Heart left ventricle (tissue), 16 donors: ENCODE results near the gene SUSD1. TPM values are rescaled to one million over a fixed set of nuclear protein-coding genes. Genes with fewer than 3 reads are reported as not detected.
A peak's percentile ranks its signal among the peaks of the same experiment; 100 is the strongest.

Source experiments
- ATAC-seq, 4 donors: fragments of 200-7000 bp; cut with Tn5 transposase; one replicate each; pipeline ENCODE4 v1.9.1; 2020 to 2022; ENCODE audit warnings: moderate library complexity in 4 of 4, mild to moderate bottlenecking in 3 of 4, moderate number of reproducible peaks in 1 of 4
- DNase-seq, 5 donors: peaks; one replicate each; pipeline ENCODE4 v3.0.0-alpha.2; 2020
- H3K27ac ChIP-seq, 12 donors: fragments of 200-600 bp; sonication (generic) in 4 of 12; one replicate each; pipeline versions ENCODE4 v1.5.0 to v1.8.0; 2016 to 2022; ENCODE audit warnings: mild to moderate bottlenecking in 2 of 12
- H3K27me3 ChIP-seq, 9 donors: fragments of 200-600 bp; sonication (generic) in 2 of 9; one replicate each; pipeline versions ENCODE4 v1.5.1 to v1.8.0; 2016 to 2022; ENCODE audit warnings: mild to moderate bottlenecking in 3 of 9
- H3K36me3 ChIP-seq, 9 donors: fragments of 200-600 bp; sonication (generic) in 2 of 9; one replicate each; pipeline versions ENCODE4 v1.5.0 to v1.8.0; 2018 to 2022; ENCODE audit warnings: mild to moderate bottlenecking in 2 of 9
- H3K4me1 ChIP-seq, 12 donors: fragments of 200-600 bp; sonication (generic) in 4 of 12; one replicate each; pipeline versions ENCODE4 v1.5.0 to v1.8.0; 2016 to 2022; ENCODE audit warnings: mild to moderate bottlenecking in 3 of 12
- H3K4me3 ChIP-seq, 12 donors: fragments of 200-600 bp; sonication (generic) in 4 of 12; one replicate each; pipeline versions ENCODE4 v1.5.0 to v1.8.0; 2017 to 2022; ENCODE audit warnings: mild to moderate bottlenecking in 9 of 12, moderate library complexity in 4 of 12
- H3K9me3 ChIP-seq, 12 donors: fragments of 200-600 bp; sonication (generic) in 4 of 12; one replicate each; pipeline versions ENCODE4 v1.5.0 to v1.8.0; 2016 to 2022; ENCODE audit warnings: mild to moderate bottlenecking in 1 of 12
- POLR2A ChIP-seq, 2 donors: fragments of 450-650 bp; IDR thresholded peaks; one replicate each; pipeline ENCODE4 v1.6.1; 2017; ENCODE audit warnings: antibody characterized with exemption in 2 of 2, mild to moderate bottlenecking in 2 of 2, moderate library complexity in 2 of 2
- WGBS, 4 donors: extraction: QIAGEN DNeasy Blood & Tissue Kit in 2 of 4; methylation state at CpG; one replicate each; pipeline versions ENCODE4 v1.1.5 to v1.1.7; 2013 to 2018; 5-methylcytosine and 5-hydroxymethylcytosine counted together
- intact Hi-C, 10 donors: fragments of 100-400 bp; cut with DNase I; formaldehyde crosslinking; loops; one replicate each; pipeline versions ENCODE4 v1.11.1 to v1.14.2; 2022
- polyA plus RNA-seq, 2 donors: library from polyadenylated mRNA; stranded (reverse); fragments of 200-250 nt; gene quantifications; one replicate each; pipeline ENCODE4 v1.2.3, GENCODE V29; 2013
- total RNA-seq, 9 donors: library from RNA; depleted of rRNA in 2 of 9; stranded (reverse); fragments of >200 nt in 2 of 9; fragmentation: NEBNext Ultra II Directional in 3 of 9; extraction: Animal tissue kit (Norgen Biotek cat#: 25700) in 3 of 9; gene quantifications; one replicate each; pipeline versions ENCODE4 v1.1.0 to v1.2.4, GENCODE V29; 2016 to 2023
- TF ChIP-seq, protein P1 (sequence below), 12 donors: fragments of 200-600 bp; sonication (generic) in 4 of 12; IDR thresholded peaks; one replicate each; pipeline versions ENCODE4 v1.5.0 to v1.8.0; 2018 to 2022; ENCODE audit warnings: antibody characterized with exemption in 12 of 12, mild to moderate bottlenecking in 5 of 12
- donor health status: ischemic (EF 13 %, LVEDD 7.1; RV severe dilation, severe dysfunction).
- donor health status: healthy with polysubstance abuse.
- donor health status: DM: no; HTN: yes; CAD: no.
- donor health status: DM: no; HTN: no; CAD: no.
- donor health status: ischemic (EF 25% LVEDD 6.9; RV normal size, moderate dysfunction).
- donor health status: ischemic (EF 25% LVEDD 5.7; RV mildly dilated, moderate dysfunction).
- donor health status: healthy.
- donor health status: DM: yes; HTN: yes; CAD: no.
- donor health status: ischemic (EF 35%, LVEDD 5.7; RV mildly dilated, moderate dysfunction).
- donor health status: nonischemic (EF 11% LVEDD 7.7; RV severe dilation, severe dysfunction).
- donor health status: DM: yes; HTN: yes; CAD: no.
- donor health status: PGD.
- donor health status: ischemic (EF 29% LVEDD 5.4; RV normal size, mild dysfunction).
- donor health status: nonischemic (EF 23%, LVEDD 6.1; RV moderate dilation, normal function).

SUSD1 gene
- total and polyA plus RNA-seq, 11 donors = 1.0 to 22.7 (median 6.0) TPM

DNA sequence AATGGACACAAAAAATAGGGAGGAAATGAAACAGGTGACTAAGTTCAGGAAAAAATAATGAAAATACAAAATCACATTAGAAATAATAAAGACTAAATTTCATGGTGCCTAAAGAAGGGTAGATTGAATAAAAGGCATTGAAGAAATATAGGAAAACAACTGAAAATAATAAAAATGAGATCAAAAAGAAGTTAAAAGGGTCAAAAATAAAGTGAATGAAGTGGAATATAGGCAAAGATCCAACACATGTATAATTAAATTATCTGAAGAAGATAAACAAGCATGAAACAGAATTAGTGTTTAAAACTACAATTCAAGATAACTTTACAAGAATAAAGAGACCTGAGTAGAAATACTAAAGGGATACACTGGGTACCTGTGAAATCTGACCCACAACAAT is 87.6 kb downstream of the SUSD1 start:
- DNase-seq = no peak
- H3K27ac ChIP-seq = no peak overlapping the region
- intact Hi-C loops = loop anchor here in 6 of 10 donors (2.0 to 10.0 kb wide), 3 partner anchors 273 to 617 kb away; no protein-coding TSS in a partner anchor
- no peak overlapping the region for H3K4me3 ChIP-seq
- H3K36me3 ChIP-seq = peaks cover 0 to 19% (median 0%) of the 10 kb centered on the region in 9 donors
- TF ChIP-seq POLR2A (IDR thresholded peaks at IDR 0.05) = no peak
- TF ChIP-seq, protein P1, sequence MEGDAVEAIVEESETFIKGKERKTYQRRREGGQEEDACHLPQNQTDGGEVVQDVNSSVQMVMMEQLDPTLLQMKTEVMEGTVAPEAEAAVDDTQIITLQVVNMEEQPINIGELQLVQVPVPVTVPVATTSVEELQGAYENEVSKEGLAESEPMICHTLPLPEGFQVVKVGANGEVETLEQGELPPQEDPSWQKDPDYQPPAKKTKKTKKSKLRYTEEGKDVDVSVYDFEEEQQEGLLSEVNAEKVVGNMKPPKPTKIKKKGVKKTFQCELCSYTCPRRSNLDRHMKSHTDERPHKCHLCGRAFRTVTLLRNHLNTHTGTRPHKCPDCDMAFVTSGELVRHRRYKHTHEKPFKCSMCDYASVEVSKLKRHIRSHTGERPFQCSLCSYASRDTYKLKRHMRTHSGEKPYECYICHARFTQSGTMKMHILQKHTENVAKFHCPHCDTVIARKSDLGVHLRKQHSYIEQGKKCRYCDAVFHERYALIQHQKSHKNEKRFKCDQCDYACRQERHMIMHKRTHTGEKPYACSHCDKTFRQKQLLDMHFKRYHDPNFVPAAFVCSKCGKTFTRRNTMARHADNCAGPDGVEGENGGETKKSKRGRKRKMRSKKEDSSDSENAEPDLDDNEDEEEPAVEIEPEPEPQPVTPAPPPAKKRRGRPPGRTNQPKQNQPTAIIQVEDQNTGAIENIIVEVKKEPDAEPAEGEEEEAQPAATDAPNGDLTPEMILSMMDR (IDR thresholded peaks at IDR 0.05) = no peak
- ATAC-seq = no peak
- no peaks in the 10 kb centered on the region for H3K4me1 ChIP-seq
- no peaks in the 10 kb centered on the region for H3K9me3 ChIP-seq
- no peaks in the 10 kb centered on the region for H3K27me3 ChIP-seq

DNA sequence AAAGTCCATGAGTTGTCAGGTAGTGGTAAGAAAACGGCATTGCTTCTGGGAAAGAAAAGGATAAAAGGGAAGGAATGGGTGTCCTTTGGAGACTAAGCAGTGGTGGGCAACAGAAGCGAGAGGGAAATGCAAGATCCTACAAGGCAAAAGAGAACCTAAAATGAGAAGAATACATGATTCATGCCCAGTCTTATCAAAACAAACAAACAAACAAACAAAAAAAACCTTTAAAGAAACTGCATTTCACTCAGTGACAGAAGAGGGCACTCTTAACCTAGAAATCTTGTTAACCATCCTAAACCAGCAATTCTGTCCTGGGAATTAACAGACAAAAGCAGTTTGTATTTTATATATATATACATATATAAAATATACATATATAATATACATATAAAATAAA is 88.5 kb downstream of the SUSD1 start:
- no peak for ATAC-seq
- no peak for DNase-seq
- Histone ChIP-seq H3K27me3 (no peaks in the 10 kb centered on the region), H3K4me1 (peaks cover 0 to 1% (median 0%) of the 10 kb centered on the region in 12 donors), H3K4me3 (no peak overlapping the region), H3K36me3 (peaks cover 0 to 17% (median 0%) of the 10 kb centered on the region in 9 donors), H3K9me3 (peaks cover 0 to 4% (median 0%) of the 10 kb centered on the region in 12 donors), H3K27ac (no peak overlapping the region)
- TF ChIP-seq, protein P1 (IDR thresholded peaks at IDR 0.05) = peak in 11 of 12 donors; percentile 37 to 70 (median 64)
- TF ChIP-seq POLR2A (IDR thresholded peaks at IDR 0.05) = no peak
- WGBS, 4 donors = 74 to 86% (median 77%) methylated on average over 2 of the region's 2 CpGs
- intact Hi-C loops = loop anchor here in 6 of 10 donors (2.0 to 10.0 kb wide), 3 partner anchors 274 to 618 kb away; no protein-coding TSS in a partner anchor

DNA sequence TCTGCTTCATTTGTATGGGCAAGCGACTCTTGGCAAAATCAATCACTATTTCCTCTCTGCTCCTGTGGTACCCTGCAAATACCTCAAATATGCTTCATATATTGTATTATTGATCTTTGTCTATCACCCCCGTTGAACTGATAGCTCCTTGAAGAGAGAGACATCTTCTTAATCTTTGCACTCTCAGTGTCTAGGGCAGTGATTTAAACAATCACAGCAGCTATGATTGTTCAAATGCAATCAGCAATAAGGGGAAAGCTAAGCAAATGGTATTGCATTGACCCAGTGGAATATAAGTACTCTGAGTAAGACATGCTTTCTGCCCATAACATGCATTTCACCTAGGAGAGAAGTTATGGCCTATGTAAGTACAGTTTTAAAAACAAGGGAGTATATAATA is 90.2 kb downstream of the SUSD1 start:
- H3K4me1 ChIP-seq = peaks cover 0 to 9% (median 2%) of the 10 kb centered on the region in 12 donors
- H3K27me3 ChIP-seq = no peaks in the 10 kb centered on the region
- no peak for DNase-seq
- intact Hi-C loops = loop anchor here in 5 of 10 donors (5.0 to 10.0 kb wide), 2 partner anchors 277 to 620 kb away; no protein-coding TSS in a partner anchor
- peaks cover 0 to 18% (median 0%) of the 10 kb centered on the region in 9 donors for H3K36me3 ChIP-seq
- H3K27ac ChIP-seq = no peak overlapping the region
- TF ChIP-seq POLR2A (IDR thresholded peaks at IDR 0.05) = no peak
- TF ChIP-seq, protein P1 (IDR thresholded peaks at IDR 0.05) = no peak
- peaks cover 0 to 4% (median 0%) of the 10 kb centered on the region in 12 donors for H3K9me3 ChIP-seq
- ATAC-seq = no peak
- WGBS, 4 donors = 49 to 73% (median 65%) methylated on average over 2 of the region's 2 CpGs
- H3K4me3 ChIP-seq = no peak overlapping the region

DNA sequence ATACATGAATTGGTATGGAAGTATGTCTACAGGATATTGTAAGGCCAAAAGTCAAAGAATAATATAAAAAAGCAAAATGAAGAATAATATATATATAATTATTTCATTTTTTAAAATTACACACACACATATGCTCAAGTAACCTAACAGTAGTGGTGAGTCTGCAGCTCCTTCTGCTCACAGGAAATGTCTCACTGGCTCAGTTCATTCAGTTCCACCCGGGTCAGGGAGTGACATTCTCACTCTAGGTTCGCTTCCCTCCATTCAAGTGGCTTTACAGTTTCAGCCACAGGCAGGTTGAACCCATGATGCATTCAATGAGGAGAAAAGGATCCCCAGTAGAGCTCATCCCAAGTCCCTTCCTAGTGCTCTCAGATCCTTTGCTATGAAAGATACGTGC is 90.8 kb downstream of the SUSD1 start:
- intact Hi-C loops = loop anchor here in 1 of 10 donors (10.0 kb wide), 1 partner anchor 620 kb away; no protein-coding TSS in a partner anchor
- WGBS, 4 donors = 52 to 82% (median 69%) methylated on average over 3 of the region's 3 CpGs
- H3K27me3 ChIP-seq = no peaks in the 10 kb centered on the region
- peaks cover 0 to 4% (median 0%) of the 10 kb centered on the region in 12 donors for H3K9me3 ChIP-seq
- H3K36me3 ChIP-seq = peaks cover 0 to 21% (median 0%) of the 10 kb centered on the region in 9 donors
- TF ChIP-seq, protein P1 (IDR thresholded peaks at IDR 0.05) = no peak
- TF ChIP-seq POLR2A (IDR thresholded peaks at IDR 0.05) = no peak
- ATAC-seq (no peak), DNase-seq (no peak)
- no peak overlapping the region for H3K27ac ChIP-seq
- peaks cover 0 to 13% (median 2%) of the 10 kb centered on the region in 12 donors for H3K4me1 ChIP-seq
- no peak overlapping the region for H3K4me3 ChIP-seq
